ENCODE results near the gene ICAM3.

DNA sequence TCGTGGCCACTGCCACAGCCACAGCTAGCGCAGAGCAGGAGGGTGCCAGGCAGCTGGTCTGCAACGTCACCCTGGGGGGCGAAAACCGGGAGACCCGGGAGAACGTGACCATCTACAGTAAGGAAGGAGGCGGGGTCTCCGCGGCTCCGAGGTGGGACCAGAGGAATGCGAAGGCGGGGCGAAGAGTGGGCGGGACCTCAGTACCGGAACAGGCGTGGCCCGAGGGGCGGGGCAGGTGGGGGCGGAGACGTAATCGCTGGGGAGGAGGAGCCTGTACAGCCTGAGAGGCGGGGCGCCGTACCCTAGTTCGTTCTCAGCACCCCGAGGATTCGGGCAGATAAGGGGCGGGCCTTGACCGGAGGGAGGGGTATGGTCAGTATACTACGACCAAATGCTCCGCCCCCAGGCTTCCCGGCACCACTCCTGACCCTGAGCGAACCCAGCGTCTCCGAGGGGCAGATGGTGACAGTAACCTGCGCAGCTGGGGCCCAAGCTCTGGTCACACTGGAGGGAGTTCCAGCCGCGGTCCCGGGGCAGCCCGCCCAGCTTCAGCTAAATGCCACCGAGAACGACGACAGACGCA, 47.1 kb downstream of the ICAM3 start:
- TF ChIP-seq TAF1 (IDR thresholded peaks at IDR 0.05; ENCODE audit: low read depth) = no peak
- TF ChIP-seq CREB1 (IDR thresholded peaks at IDR 0.05; ENCODE audit: low read depth) = no peak
- TF ChIP-seq, protein P1, sequence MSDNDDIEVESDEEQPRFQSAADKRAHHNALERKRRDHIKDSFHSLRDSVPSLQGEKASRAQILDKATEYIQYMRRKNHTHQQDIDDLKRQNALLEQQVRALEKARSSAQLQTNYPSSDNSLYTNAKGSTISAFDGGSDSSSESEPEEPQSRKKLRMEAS (IDR thresholded peaks at IDR 0.05) = peak; percentile 16; the same call in 1 of the 2 replicates

All from Ishikawa (cell line).